Measurements from ENCODE around the gene CDC123. TPM values are rescaled to one million over a fixed set of nuclear protein-coding genes. Genes with fewer than 3 reads are reported as not detected.

Gene CDC123
- total RNA-seq, 1 donor from 2014 or later = 30.4 TPM

DNA sequence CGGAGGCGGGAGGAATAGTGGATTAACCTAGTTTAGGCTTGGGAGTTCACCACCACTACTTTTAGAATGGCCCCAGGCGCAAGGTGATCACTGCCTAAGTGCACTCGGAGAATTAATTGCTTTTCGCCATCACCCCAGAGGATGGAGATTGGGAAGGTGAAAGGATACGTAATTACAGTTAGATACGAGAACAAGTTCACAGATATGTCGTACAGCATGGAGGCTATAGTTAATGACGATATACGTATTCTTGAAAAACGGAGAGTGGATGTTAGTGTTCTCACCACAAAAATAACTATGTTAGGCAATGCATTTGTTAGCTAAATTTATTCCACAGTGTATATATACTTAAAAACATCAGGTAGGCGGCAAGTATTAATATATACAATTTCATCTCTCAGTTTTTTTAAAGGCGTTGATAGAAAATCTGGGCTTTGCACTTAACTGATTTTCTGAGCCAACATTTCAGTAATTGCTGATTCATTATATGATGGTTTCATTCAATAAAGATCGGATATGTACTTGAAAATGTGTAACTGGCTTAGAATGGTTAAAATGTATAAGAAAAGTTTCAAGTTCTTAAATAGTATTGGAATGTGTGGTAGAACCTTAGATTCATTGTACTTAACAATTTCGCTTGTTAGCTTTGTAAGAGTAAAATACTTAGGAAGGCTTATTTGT, 683 bp downstream of the CDC123 start:
- Histone ChIP-seq H3K27me3 (no peaks in the 10 kb centered on the region), H3K4me3 (peak overlapping the region; percentile 73 to 79), H3K9me3 (no peaks in the 10 kb centered on the region), H3K27ac (peak overlapping the region; percentile 92), H3K36me3 (peaks cover 0 to 17% of the 10 kb centered on the region in 2 donors), H3K4me1 (peaks cover 40% of the 10 kb centered on the region)
- no peak for TF ChIP-seq POLR2A (IDR thresholded peaks at IDR 0.05)
- TF ChIP-seq, protein P1, sequence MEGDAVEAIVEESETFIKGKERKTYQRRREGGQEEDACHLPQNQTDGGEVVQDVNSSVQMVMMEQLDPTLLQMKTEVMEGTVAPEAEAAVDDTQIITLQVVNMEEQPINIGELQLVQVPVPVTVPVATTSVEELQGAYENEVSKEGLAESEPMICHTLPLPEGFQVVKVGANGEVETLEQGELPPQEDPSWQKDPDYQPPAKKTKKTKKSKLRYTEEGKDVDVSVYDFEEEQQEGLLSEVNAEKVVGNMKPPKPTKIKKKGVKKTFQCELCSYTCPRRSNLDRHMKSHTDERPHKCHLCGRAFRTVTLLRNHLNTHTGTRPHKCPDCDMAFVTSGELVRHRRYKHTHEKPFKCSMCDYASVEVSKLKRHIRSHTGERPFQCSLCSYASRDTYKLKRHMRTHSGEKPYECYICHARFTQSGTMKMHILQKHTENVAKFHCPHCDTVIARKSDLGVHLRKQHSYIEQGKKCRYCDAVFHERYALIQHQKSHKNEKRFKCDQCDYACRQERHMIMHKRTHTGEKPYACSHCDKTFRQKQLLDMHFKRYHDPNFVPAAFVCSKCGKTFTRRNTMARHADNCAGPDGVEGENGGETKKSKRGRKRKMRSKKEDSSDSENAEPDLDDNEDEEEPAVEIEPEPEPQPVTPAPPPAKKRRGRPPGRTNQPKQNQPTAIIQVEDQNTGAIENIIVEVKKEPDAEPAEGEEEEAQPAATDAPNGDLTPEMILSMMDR (IDR thresholded peaks at IDR 0.05) = no peak
- TF ChIP-seq POLR2AphosphoS5 (IDR thresholded peaks at IDR 0.05; ENCODE audit: insufficient read depth in 1 of 2, low read depth in 1 of 2) = no peak
- DNase-seq (ENCODE audit: extremely low spot score in 2 of 2) = no peak
- intact Hi-C loops (cut with DNase I) = no loop called here

DNA sequence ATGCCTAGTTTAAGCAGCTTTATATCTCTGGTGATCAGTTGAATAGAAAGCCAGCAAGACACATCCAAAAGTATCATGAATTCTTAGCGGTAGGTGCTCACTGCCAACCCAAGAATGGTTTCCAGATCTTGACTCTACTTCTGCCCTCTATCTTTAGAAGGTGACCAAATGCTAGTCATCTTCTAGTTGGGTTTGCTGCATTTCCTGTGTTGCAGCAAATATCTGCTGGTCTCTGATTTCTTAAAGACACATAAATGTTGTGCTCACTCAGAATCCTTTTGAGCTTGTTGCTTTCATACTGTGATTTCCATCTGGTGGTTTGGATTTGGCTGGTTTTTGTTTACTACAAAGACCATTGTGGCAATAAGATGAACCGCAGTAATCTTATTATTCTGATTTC, 2.2 kb downstream of the CDC123 start:
- DNase-seq (ENCODE audit: extremely low spot score in 2 of 2) = no peak
- Histone ChIP-seq H3K9me3 (no peaks in the 10 kb centered on the region), H3K36me3 (peaks cover 0 to 32% of the 10 kb centered on the region in 2 donors), H3K4me1 (peaks cover 38% of the 10 kb centered on the region), H3K4me3 (no peak overlapping the region), H3K27ac (no peak overlapping the region), H3K27me3 (no peaks in the 10 kb centered on the region)
- TF ChIP-seq, protein P1 (IDR thresholded peaks at IDR 0.05) = no peak
- TF ChIP-seq POLR2AphosphoS5 (IDR thresholded peaks at IDR 0.05; ENCODE audit: insufficient read depth in 1 of 2, low read depth in 1 of 2) (no peak), POLR2A (IDR thresholded peaks at IDR 0.05) (no peak)
- intact Hi-C loops (cut with DNase I) = no loop called here

DNA sequence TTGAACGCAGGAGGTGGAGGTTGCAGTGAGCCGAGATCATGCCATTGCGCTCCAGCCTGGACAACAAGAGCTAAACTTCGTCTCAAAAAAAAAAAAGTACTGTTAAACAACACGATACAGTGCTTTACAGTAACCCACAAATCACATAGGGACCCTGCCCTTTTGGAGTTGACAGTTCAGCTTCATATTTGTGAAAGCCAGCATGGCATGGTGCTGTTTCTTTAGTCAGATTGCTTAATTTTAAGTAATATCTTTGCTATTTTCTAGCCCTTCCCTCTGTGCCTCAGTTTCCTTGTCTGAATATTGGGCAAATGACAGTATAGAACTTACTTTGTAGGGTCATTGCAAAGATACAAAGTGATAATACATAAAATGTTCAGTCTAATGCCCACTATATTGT, 4.9 kb downstream of the CDC123 start:
- Histone ChIP-seq H3K4me1 (peaks cover 25% of the 10 kb centered on the region), H3K4me3 (no peak overlapping the region), H3K27me3 (no peaks in the 10 kb centered on the region), H3K9me3 (no peaks in the 10 kb centered on the region), H3K36me3 (peaks cover 0 to 35% of the 10 kb centered on the region in 2 donors), H3K27ac (no peak overlapping the region)
- TF ChIP-seq POLR2AphosphoS5 (IDR thresholded peaks at IDR 0.05; ENCODE audit: insufficient read depth in 1 of 2, low read depth in 1 of 2) (no peak), POLR2A (IDR thresholded peaks at IDR 0.05) (no peak)
- TF ChIP-seq, protein P1 (IDR thresholded peaks at IDR 0.05) = no peak
- DNase-seq (ENCODE audit: extremely low spot score in 2 of 2) = no peak
- intact Hi-C loops (cut with DNase I) = no loop called here

DNA sequence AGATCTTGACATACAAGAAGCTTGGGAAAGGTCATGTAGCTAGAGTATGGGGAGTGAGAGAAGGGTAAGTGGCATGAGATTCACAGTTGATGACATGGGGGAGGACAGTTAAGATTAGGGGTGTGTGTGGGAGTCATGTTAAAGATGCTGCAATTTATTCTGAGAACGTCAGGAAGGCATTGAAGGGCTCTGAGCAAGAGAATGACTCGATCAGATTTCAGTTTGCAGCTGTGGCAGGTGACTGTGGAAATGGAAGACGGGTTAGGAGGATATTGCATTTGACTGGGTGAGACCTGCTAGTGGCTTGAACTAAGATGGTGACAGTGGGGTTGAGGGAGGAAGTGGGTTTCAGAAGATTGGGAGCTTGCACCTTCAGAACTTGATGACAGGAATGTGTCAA, 5.6 kb downstream of the CDC123 start:
- intact Hi-C loops (cut with DNase I) = no loop called here
- Histone ChIP-seq H3K4me3 (no peak overlapping the region), H3K9me3 (no peaks in the 10 kb centered on the region), H3K36me3 (peaks cover 0 to 35% of the 10 kb centered on the region in 2 donors), H3K27ac (no peak overlapping the region), H3K27me3 (no peaks in the 10 kb centered on the region), H3K4me1 (peaks cover 24% of the 10 kb centered on the region)
- TF ChIP-seq, protein P1 (IDR thresholded peaks at IDR 0.05) = no peak
- TF ChIP-seq POLR2A (IDR thresholded peaks at IDR 0.05) (no peak), POLR2AphosphoS5 (IDR thresholded peaks at IDR 0.05; ENCODE audit: insufficient read depth in 1 of 2, low read depth in 1 of 2) (no peak)
- no peak for DNase-seq (ENCODE audit: extremely low spot score in 2 of 2)

DNA sequence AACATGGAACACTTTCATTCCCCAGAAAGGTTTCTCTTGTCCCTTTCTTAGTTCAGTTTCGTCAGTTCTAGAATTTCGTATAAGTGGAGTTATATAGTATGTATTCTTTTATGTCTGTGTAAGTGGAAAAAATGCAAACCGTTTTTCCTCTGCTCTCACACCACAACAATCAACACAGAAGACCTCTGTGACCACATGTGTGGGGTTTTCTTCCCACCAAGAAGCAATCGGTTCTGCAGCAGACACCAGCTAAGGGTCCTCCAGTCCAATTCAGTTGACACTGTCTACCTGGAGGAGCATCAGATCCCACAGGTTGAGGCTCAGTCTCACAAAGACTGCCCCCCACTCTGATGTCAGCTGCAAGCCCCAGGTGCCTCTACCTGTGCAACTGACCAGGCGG, 6.2 kb downstream of the CDC123 start:
- DNase-seq (ENCODE audit: extremely low spot score in 2 of 2) = no peak
- Histone ChIP-seq H3K36me3 (peaks cover 0 to 35% of the 10 kb centered on the region in 2 donors), H3K9me3 (no peaks in the 10 kb centered on the region), H3K4me3 (no peak overlapping the region), H3K27ac (no peak overlapping the region), H3K27me3 (no peaks in the 10 kb centered on the region), H3K4me1 (peaks cover 17% of the 10 kb centered on the region)
- intact Hi-C loops (cut with DNase I) = no loop called here
- TF ChIP-seq POLR2A (IDR thresholded peaks at IDR 0.05) = no peak
- TF ChIP-seq POLR2AphosphoS5 (IDR thresholded peaks at IDR 0.05; ENCODE audit: insufficient read depth in 1 of 2, low read depth in 1 of 2) = no peak
- TF ChIP-seq, protein P1 (IDR thresholded peaks at IDR 0.05) = no peak

All from vagina (tissue), 2 donors.